Measurements from ENCODE around the gene CABLES2. TPM values are rescaled to one million over a fixed set of nuclear protein-coding genes. Genes with fewer than 3 reads are reported as not detected.

CABLES2 gene
- total and polyA plus RNA-seq, 4 donors: 0.92 to 3.2 (median 2.0) TPM

DNA sequence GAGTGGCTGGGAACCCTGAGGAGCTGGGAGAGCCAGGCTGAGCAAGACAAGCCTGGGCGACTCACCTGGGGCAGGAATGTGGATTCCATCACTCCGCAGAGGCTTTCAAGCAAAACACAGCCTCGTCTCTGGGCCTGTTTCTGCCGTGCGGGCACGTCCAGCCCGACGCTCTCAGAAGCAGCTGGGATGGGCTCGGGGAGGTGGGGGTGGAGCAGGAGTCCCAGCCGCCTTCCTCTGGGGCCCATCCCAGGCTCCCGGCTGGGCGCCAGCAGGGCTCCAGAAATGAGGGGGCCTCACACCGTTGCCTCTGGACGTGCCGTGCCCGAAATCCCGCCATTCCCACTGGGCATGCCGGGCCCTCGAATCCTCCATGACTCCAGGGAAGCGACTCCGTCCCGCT, 28.9 kb downstream of the CABLES2 start (continued):
- no peak for TF ChIP-seq SP1 (IDR thresholded peaks at IDR 0.05)
- TF ChIP-seq ZBTB33 (IDR thresholded peaks at IDR 0.05): no peak
- no peak for TF ChIP-seq GABPA (IDR thresholded peaks at IDR 0.05 in 1 of 2, conservative IDR thresholded peaks at IDR 0.05 in 1 of 2)

- peaks cover 4 to 34% (median 21%) of the 10 kb centered on the region in 4 donors for H3K4me1 ChIP-seq (ENCODE audit: control insufficient read depth in 4 of 4, insufficient read depth in 4 of 4, low read length in 3 of 4)
- no peak overlapping the region for H3K9ac ChIP-seq (ENCODE audit: low read depth in 1 of 2, low read length in 2 of 2)
- H3K27me3 ChIP-seq (ENCODE audit: control insufficient read depth in 4 of 4, insufficient read depth in 4 of 4, low read length in 3 of 4): no peaks in the 10 kb centered on the region
- no peak overlapping the region for H3K27ac ChIP-seq (ENCODE audit: low read depth in 1 of 2, low read length in 2 of 2)
- no peaks in the 10 kb centered on the region for H3K36me3 ChIP-seq (ENCODE audit: control insufficient read depth in 4 of 4, insufficient read depth in 3 of 4, low read depth in 1 of 4, low read length in 3 of 4)
- no peaks in the 10 kb centered on the region for H3K9me3 ChIP-seq (ENCODE audit: control insufficient read depth in 4 of 4, low read length in 3 of 4)
- no peak for TF ChIP-seq YY1 (IDR thresholded peaks at IDR 0.05)
- no peak for TF ChIP-seq GABPA (IDR thresholded peaks at IDR 0.05 in 1 of 2, conservative IDR thresholded peaks at IDR 0.05 in 1 of 2)
- TF ChIP-seq, protein P1, sequence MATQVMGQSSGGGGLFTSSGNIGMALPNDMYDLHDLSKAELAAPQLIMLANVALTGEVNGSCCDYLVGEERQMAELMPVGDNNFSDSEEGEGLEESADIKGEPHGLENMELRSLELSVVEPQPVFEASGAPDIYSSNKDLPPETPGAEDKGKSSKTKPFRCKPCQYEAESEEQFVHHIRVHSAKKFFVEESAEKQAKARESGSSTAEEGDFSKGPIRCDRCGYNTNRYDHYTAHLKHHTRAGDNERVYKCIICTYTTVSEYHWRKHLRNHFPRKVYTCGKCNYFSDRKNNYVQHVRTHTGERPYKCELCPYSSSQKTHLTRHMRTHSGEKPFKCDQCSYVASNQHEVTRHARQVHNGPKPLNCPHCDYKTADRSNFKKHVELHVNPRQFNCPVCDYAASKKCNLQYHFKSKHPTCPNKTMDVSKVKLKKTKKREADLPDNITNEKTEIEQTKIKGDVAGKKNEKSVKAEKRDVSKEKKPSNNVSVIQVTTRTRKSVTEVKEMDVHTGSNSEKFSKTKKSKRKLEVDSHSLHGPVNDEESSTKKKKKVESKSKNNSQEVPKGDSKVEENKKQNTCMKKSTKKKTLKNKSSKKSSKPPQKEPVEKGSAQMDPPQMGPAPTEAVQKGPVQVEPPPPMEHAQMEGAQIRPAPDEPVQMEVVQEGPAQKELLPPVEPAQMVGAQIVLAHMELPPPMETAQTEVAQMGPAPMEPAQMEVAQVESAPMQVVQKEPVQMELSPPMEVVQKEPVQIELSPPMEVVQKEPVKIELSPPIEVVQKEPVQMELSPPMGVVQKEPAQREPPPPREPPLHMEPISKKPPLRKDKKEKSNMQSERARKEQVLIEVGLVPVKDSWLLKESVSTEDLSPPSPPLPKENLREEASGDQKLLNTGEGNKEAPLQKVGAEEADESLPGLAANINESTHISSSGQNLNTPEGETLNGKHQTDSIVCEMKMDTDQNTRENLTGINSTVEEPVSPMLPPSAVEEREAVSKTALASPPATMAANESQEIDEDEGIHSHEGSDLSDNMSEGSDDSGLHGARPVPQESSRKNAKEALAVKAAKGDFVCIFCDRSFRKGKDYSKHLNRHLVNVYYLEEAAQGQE (IDR thresholded peaks at IDR 0.05): no peak
- no peak for TF ChIP-seq HNF4G (IDR thresholded peaks at IDR 0.05)
- TF ChIP-seq, protein P2, sequence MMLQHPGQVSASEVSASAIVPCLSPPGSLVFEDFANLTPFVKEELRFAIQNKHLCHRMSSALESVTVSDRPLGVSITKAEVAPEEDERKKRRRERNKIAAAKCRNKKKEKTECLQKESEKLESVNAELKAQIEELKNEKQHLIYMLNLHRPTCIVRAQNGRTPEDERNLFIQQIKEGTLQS (IDR thresholded peaks at IDR 0.05): no peak
- TF ChIP-seq, protein P3, sequence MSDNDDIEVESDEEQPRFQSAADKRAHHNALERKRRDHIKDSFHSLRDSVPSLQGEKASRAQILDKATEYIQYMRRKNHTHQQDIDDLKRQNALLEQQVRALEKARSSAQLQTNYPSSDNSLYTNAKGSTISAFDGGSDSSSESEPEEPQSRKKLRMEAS (IDR thresholded peaks at IDR 0.05): no peak
- no peak for TF ChIP-seq SP1 (IDR thresholded peaks at IDR 0.05)
- no peak for TF ChIP-seq NR2F2 (IDR thresholded peaks at IDR 0.05)
- TF ChIP-seq HNF4A (conservative IDR thresholded peaks at IDR 0.05): no peak
- no peak for TF ChIP-seq RAD21 (IDR thresholded peaks at IDR 0.05)
- TF ChIP-seq RXRA (IDR thresholded peaks at IDR 0.05): no peak
- TF ChIP-seq JUND (IDR thresholded peaks at IDR 0.05): no peak
- TF ChIP-seq TAF1 (conservative IDR thresholded peaks at IDR 0.05): no peak
- no peak for TF ChIP-seq FOXA1 (IDR thresholded peaks at IDR 0.05)
- TF ChIP-seq, protein P4, sequence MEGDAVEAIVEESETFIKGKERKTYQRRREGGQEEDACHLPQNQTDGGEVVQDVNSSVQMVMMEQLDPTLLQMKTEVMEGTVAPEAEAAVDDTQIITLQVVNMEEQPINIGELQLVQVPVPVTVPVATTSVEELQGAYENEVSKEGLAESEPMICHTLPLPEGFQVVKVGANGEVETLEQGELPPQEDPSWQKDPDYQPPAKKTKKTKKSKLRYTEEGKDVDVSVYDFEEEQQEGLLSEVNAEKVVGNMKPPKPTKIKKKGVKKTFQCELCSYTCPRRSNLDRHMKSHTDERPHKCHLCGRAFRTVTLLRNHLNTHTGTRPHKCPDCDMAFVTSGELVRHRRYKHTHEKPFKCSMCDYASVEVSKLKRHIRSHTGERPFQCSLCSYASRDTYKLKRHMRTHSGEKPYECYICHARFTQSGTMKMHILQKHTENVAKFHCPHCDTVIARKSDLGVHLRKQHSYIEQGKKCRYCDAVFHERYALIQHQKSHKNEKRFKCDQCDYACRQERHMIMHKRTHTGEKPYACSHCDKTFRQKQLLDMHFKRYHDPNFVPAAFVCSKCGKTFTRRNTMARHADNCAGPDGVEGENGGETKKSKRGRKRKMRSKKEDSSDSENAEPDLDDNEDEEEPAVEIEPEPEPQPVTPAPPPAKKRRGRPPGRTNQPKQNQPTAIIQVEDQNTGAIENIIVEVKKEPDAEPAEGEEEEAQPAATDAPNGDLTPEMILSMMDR (IDR thresholded peaks at IDR 0.05; ENCODE audit: low read depth, low read length, missing input control): no peak
- 45% methylated on average over 15 of the region's 15 CpGs for WGBS
- no peak for DNase-seq (ENCODE audit: low spot score)
- H3K4me3 ChIP-seq (ENCODE audit: low read depth in 1 of 3, low read length in 3 of 3): no peak overlapping the region
Measured at GRCh38 chr20:62377615-62378178, 29.4 kb downstream of the CABLES2 start.

All from liver (tissue), 9 donors.